Measurements from ENCODE around the gene ZYX. TPM values are rescaled to one million over a fixed set of nuclear protein-coding genes. Genes with fewer than 3 reads are reported as not detected.

ZYX gene
- total RNA-seq, 1 experiment from 2014 or later: 237 TPM

DNA sequence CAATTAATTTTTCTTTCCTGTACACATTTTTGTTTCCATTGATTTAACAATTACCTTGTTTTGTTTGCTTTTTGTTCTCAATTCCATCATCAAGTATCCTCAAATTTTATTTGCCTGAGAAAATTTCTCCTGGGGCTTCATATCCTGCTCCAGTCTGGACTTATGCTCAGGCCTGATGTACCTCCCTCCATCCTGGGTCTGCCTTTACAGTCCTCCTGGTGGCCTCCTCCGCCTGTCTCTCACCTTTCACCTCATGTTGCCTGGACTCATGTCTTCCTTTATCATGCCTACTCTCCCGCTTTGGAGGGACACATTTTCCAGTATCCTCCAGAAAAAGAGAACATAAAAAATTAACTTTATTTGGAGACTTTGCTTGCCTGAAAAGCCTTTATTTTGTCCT, 50.0 kb downstream of the ZYX start:
- no peak overlapping the region for H4K5ac ChIP-seq (ENCODE audit: insufficient read length, low read depth, low read length)
- no peak overlapping the region for H2BK120ac ChIP-seq (ENCODE audit: low read depth, low read length, poor library complexity, severe bottlenecking)
- no peak overlapping the region for H4K8ac ChIP-seq (replicated peaks; ENCODE audit: insufficient read length, low read depth, low read length)
- no peaks in the 10 kb centered on the region for H3K27me3 ChIP-seq (ENCODE audit: insufficient read depth, low read length)
- peaks cover 4 to 5% of the 10 kb centered on the region in 2 experiments for H3K4me1 Mint-ChIP-seq
- no peaks in the 10 kb centered on the region for H3K79me1 ChIP-seq (ENCODE audit: insufficient read depth, low read depth, low read length, poor library complexity, severe bottlenecking)
- no peak overlapping the region for H3K4ac ChIP-seq (ENCODE audit: low read depth, low read length)
- no peak overlapping the region for H3K27ac Mint-ChIP-seq
- H3K79me2 ChIP-seq (ENCODE audit: insufficient read depth, low read length): no peaks in the 10 kb centered on the region
- no peak overlapping the region for H2BK5ac ChIP-seq (ENCODE audit: insufficient read length, low read length)
- no peak overlapping the region for H3K9ac ChIP-seq (ENCODE audit: extremely low read depth, insufficient read length, low read length)
- no peaks in the 10 kb centered on the region; the same call in 1 of the 2 replicates for H3K4me1 ChIP-seq (ENCODE audit: insufficient read depth, low read length)
- no peak overlapping the region for H2BK12ac ChIP-seq (ENCODE audit: insufficient read length, low read depth, low read length)
- no peak overlapping the region for H3K4me2 ChIP-seq (ENCODE audit: insufficient read depth, insufficient read length, low read length)
- H2AK5ac ChIP-seq (ENCODE audit: insufficient read length, low read length): no peak overlapping the region
- H3K56ac ChIP-seq (ENCODE audit: insufficient read length, low read depth, low read length): no peak overlapping the region
- H3K23me2 ChIP-seq (ENCODE audit: insufficient read length, low read depth, low read length, poor library complexity, severe bottlenecking): no peaks in the 10 kb centered on the region
- no peak for DNase-seq
- no peaks in the 10 kb centered on the region for H3K9me3 ChIP-seq (ENCODE audit: control insufficient read depth, low read depth, low read length)
- no CpG with 5 or more reads among the region's 2 CpGs for WGBS (ENCODE audit: extremely low coverage, insufficient read length, low lambda C conversion rate)
- no peak overlapping the region for H3K18ac ChIP-seq (ENCODE audit: insufficient read length, low read depth, low read length)
- no peaks in the 10 kb centered on the region for H4K20me1 ChIP-seq (ENCODE audit: control insufficient read depth, insufficient read depth, insufficient read length)
- H3K36me3 Mint-ChIP-seq (ENCODE audit: insufficient read depth in 1 of 3, low read depth in 3 of 3): no peaks in the 10 kb centered on the region
- no peak overlapping the region for H2BK15ac ChIP-seq (ENCODE audit: low read depth, low read length)
- no peak overlapping the region for H3K14ac ChIP-seq (ENCODE audit: insufficient read depth, low read length)
- H3T11ph ChIP-seq (ENCODE audit: low read length): no peak overlapping the region
- H3K4me3 Mint-ChIP-seq: no peak overlapping the region
- TF ChIP-seq, protein P1, sequence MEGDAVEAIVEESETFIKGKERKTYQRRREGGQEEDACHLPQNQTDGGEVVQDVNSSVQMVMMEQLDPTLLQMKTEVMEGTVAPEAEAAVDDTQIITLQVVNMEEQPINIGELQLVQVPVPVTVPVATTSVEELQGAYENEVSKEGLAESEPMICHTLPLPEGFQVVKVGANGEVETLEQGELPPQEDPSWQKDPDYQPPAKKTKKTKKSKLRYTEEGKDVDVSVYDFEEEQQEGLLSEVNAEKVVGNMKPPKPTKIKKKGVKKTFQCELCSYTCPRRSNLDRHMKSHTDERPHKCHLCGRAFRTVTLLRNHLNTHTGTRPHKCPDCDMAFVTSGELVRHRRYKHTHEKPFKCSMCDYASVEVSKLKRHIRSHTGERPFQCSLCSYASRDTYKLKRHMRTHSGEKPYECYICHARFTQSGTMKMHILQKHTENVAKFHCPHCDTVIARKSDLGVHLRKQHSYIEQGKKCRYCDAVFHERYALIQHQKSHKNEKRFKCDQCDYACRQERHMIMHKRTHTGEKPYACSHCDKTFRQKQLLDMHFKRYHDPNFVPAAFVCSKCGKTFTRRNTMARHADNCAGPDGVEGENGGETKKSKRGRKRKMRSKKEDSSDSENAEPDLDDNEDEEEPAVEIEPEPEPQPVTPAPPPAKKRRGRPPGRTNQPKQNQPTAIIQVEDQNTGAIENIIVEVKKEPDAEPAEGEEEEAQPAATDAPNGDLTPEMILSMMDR (conservative IDR thresholded peaks at IDR 0.05): no peak
- H2BK20ac ChIP-seq (ENCODE audit: low read depth, low read length, poor library complexity, severe bottlenecking): no peak overlapping the region
- H3K27ac ChIP-seq (ENCODE audit: insufficient read length, low read depth, low read length): no peak overlapping the region
- no peak overlapping the region for H3K23ac ChIP-seq (ENCODE audit: insufficient read length, low read depth, low read length)
- peaks cover 0 to 3% of the 10 kb centered on the region in 2 experiments; a peak in 1 of 5 replicates for H3K9me3 Mint-ChIP-seq
- no peak overlapping the region for H2AFZ ChIP-seq (ENCODE audit: low read length)
- no peaks in the 10 kb centered on the region; the same call in 1 of the 2 replicates for H3K27me3 Mint-ChIP-seq (ENCODE audit: low read depth)
- H4K91ac ChIP-seq (ENCODE audit: insufficient read length, low read depth, low read length): no peak overlapping the region
